HFF-Myc (cell line): ENCODE measurements around the gene IBTK.
A peak's percentile ranks its signal among the peaks of the same experiment; 100 is the strongest.
"Not testable (repeated sequence)": the region's sequence is repeated elsewhere in the genome, so short reads cannot be mapped to it uniquely, and the experiment has no call there.

Source experiments
- DNase-seq: peaks from one replicate; pipeline ENCODE4 v3.0.0-alpha.2; 2011; ENCODE audit warnings: low read depth; ENCODE audit errors: extremely low read depth
- H3K4me3 ChIP-seq: replicated peaks from 2 replicates; pipeline ENCODE4 v1.5.1; 2011; ENCODE audit warnings: low read depth, mild to moderate bottlenecking, control low read depth, low read length
- CTCF ChIP-seq: IDR thresholded peaks from 2 replicates; pipeline ENCODE4 v1.5.1; 2012; ENCODE audit warnings: mild to moderate bottlenecking, low read depth, low read length, control low read depth; ENCODE audit errors: missing control alignments

IBTK gene

GRCh38 chr6:82166493-82166892, 81.1 kb downstream of the IBTK start:
- TF ChIP-seq CTCF: no peak
- no peak overlapping the region for H3K4me3 ChIP-seq
- DNase-seq: no peak

GRCh38 chr6:82160255-82160990, 87.1 kb downstream of the IBTK start:
- DNase-seq: no peak
- TF ChIP-seq CTCF: no peak
- H3K4me3 ChIP-seq: no peak overlapping the region

DNA sequence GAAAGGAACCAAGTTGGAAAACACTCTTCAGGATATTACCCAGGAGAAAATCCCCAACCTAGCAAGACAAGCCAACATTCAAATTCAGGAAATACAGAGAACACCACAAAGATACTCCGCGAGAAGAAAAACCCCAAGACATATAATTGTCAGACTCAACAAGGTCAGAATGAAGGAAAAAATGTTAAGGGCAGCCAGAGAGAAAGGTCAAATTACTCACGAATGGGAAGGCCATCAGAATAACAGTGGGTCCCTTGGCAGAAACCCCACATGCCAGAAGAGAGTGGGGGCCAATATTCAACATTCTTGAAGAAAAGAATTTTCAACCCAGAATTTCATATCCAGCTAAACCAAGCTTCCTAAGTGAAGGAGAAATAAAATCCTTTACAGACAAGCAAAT, 94.8 kb downstream of the IBTK start:
- not testable (repeated sequence) for DNase-seq, H3K4me3 ChIP-seq

DNA sequence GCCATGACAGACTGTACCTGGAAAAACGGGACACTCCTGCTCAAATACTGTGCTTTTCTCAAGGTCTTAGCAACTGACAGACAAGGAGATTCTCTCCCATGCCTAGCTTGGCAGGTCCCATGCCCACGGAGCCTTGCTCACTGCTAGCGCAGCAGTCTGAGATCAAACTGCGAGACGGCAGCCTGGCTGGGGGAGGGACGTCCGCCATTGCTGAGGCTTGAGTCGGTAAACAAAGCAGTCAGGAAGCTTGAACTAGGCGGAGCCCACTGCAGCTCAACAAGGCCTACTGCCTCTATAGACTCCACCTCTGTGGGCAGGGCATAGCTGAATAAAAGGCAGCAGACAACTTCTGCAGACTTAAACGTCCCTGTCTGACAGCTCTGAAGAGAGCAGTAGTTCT, 96.4 kb downstream of the IBTK start:
- DNase-seq, H3K4me3 ChIP-seq: not testable (repeated sequence)

GRCh38 chr6:82145926-82146452, 101.6 kb downstream of the IBTK start:
- DNase-seq: no peak
- TF ChIP-seq CTCF: no peak

DNA sequence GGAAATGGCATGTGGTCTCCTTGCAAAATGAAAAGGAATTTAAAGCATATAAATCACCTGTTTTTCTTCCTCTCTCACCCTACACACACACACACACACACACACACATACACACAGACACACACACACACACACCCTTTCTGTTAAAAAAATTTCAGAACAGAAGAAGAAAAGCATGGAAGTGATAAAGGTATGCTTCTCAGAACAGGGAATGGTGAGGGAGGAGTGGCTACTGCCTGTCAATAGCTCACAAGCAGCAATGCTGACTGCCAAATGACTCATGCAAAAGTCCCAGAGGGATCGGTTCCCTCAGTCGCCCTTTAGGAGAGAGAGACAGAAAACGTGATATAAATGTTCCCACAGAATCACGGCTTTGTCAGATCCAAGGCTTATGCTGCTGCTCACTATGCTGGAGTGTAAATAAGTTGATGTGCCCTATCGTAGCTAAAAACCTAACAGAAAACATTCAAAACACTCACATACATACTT, 102.6 kb downstream of the IBTK start:
- no peak for TF ChIP-seq CTCF
- peak; percentile 66 for DNase-seq
- H3K4me3 ChIP-seq: peak overlapping the region; percentile 10

More at GRCh38 chr6:82145926-82146452, 101.6 kb downstream of the IBTK start:
- no peak overlapping the region for H3K4me3 ChIP-seq

GRCh38 chr6:82144007-82144851, 103.3 kb downstream of the IBTK start:
- H3K4me3 ChIP-seq: peak overlapping the region; percentile 10
- no peak for TF ChIP-seq CTCF

More at GRCh38 chr6:82144007-82144851, 103.3 kb downstream of the IBTK start:
- peak; percentile 93 for DNase-seq
